PC-3 (cell line): ENCODE results near the gene VGLL3. TPM values are rescaled to one million over a fixed set of nuclear protein-coding genes. Genes with fewer than 3 reads are reported as not detected.

ENCODE experiments used
- ATAC-seq: fragments of 200-7000 bp; cut with Tn5 transposase; 2 replicates; pipeline ENCODE4 v1.9.1; 2020; ENCODE audit warnings: mild to moderate bottlenecking, moderate library complexity
- BruUV-seq: library from RNA; stranded (reverse); fragments of 400-500 nt; replicated peaks from 2 replicates; lab custom pipeline; 2021; lab: Mats Ljungman, UMichigan
- CTCF ChIA-PET: fragments of 300-600 bp; sonication (Branson Sonifier 250); formaldehyde crosslinking; loops from one replicate; lab custom pipeline; 2022; ENCODE audit warnings: antibody characterized with exemption; lab: Charles Lee
- POLR2A ChIA-PET: fragments of 300-600 bp; sonication (Branson Sonifier 250); formaldehyde crosslinking; loops from one replicate; lab custom pipeline; 2022; ENCODE audit warnings: antibody characterized with exemption; ENCODE audit not compliant: unreplicated experiment; lab: Charles Lee
- DNase-seq: peaks from one replicate; pipeline ENCODE4 v3.0.0-alpha.2; 2015
- H2AFZ ChIP-seq: fragments of 300-600 bp; sonication (generic); 2 replicates; pipeline ENCODE4 v1.6.0; 2016; ENCODE audit warnings: antibody characterized with exemption, low read length
- H3F3A ChIP-seq: fragments of 300-600 bp; sonication (generic); one replicate; pipeline ENCODE4 v1.6.0; 2017; ENCODE audit warnings: antibody characterized with exemption, low read length, control low read depth, mild to moderate bottlenecking; ENCODE audit not compliant: unreplicated experiment
- H3K27ac ChIP-seq: fragments of 300-600 bp; sonication (generic); 2 replicates; pipeline ENCODE4 v1.5.1; 2016; ENCODE audit warnings: mild to moderate bottlenecking, low read length
- H3K27me3 ChIP-seq: fragments of 300-600 bp; sonication (generic); 2 replicates; pipeline ENCODE4 v1.6.1; 2016; ENCODE audit warnings: low read length, mixed read lengths
- H3K36me3 ChIP-seq: fragments of 300-600 bp; sonication (generic); 2 replicates; pipeline ENCODE4 v1.6.1; 2016; ENCODE audit warnings: low read depth, mixed run types, low read length, mixed read lengths
- H3K4me1 ChIP-seq: fragments of 300-600 bp; sonication (generic); 2 replicates; pipeline ENCODE4 v1.5.1; 2016; ENCODE audit warnings: low read length; ENCODE audit not compliant: insufficient read depth
- H3K4me2 ChIP-seq: fragments of 300-600 bp; sonication (generic); 2 replicates; pipeline ENCODE4 v1.6.0; 2016; ENCODE audit warnings: low read length
- H3K4me3 ChIP-seq: fragments of 300-600 bp; sonication (generic); 2 replicates; pipeline ENCODE4 v1.5.1; 2016; ENCODE audit warnings: mild to moderate bottlenecking, low read length, mixed read lengths
- H3K79me2 ChIP-seq: fragments of 300-600 bp; sonication (generic); 2 replicates; pipeline ENCODE4 v1.6.1; 2017; ENCODE audit warnings: low read length, mixed read lengths
- H3K9ac ChIP-seq: fragments of 300-600 bp; sonication (generic); 2 replicates; pipeline ENCODE4 v1.6.0; 2016; ENCODE audit warnings: mild to moderate bottlenecking, low read length
- H3K9me2 ChIP-seq: fragments of 300-600 bp; sonication (generic); replicated peaks from 2 replicates; pipeline ENCODE4 v1.6.1; 2016; ENCODE audit warnings: mixed run types, low read length, mixed read lengths
- H3K9me3 ChIP-seq: fragments of 300-600 bp; sonication (generic); 2 replicates; pipeline ENCODE4 v1.6.1; 2016; ENCODE audit warnings: low read length, mixed read lengths
- H4K20me1 ChIP-seq: fragments of 300-600 bp; sonication (generic); 2 replicates; pipeline ENCODE4 v1.6.1; 2016; ENCODE audit warnings: low read length, mixed read lengths
- EZH2 ChIP-seq: fragments of 300-600 bp; sonication (generic); IDR thresholded peaks from one replicate; pipeline ENCODE4 v1.6.1; 2017; ENCODE audit warnings: antibody characterized with exemption, mild to moderate bottlenecking, low read length; ENCODE audit not compliant: unreplicated experiment
- EZH2phosphoT487 ChIP-seq: fragments of 300-600 bp; sonication (generic); IDR thresholded peaks from 2 replicates; pipeline ENCODE4 v1.6.1; 2018; ENCODE audit warnings: mild to moderate bottlenecking, antibody characterized with exemption, low read length, borderline replicate concordance
- intact Hi-C: fragments of 100-400 bp; cut with micrococcal nuclease; formaldehyde crosslinking; loops from 2 replicates; pipeline ENCODE4 v1.9.0; 2023
- total RNA-seq: library from RNA; depleted of rRNA; stranded (reverse); fragments of >200 nt; gene quantifications from 2 replicates; pipeline ENCODE4 v1.2.3, GENCODE V29; 2014; rRNA removed
- TF ChIP-seq, protein P1 (sequence below): fragments of 300-600 bp; sonication (generic); conservative IDR thresholded peaks from 2 replicates; pipeline ENCODE4 v1.5.1; 2017; ENCODE audit warnings: antibody characterized with exemption, low read depth, mild to moderate bottlenecking, low read length

Gene VGLL3
- total RNA-seq, 1 experiment from 2014 or later: 1.3 TPM

GRCh38 chr3:86890741-86891396 lies 100.1 kb downstream of the VGLL3 start:
- H3K27me3 ChIP-seq: no peaks in the 10 kb centered on the region
- no TSS peak for BruUV-seq
- CTCF ChIA-PET: no interaction called here

More at GRCh38 chr3:86890741-86891396, 100.1 kb downstream of the VGLL3 start:
- POLR2A ChIA-PET: no interaction called here
- peaks cover 8% of the 10 kb centered on the region for H3K4me1 ChIP-seq
- no peaks in the 10 kb centered on the region for H3K9me3 ChIP-seq
- no peak overlapping the region for H3K27ac ChIP-seq
- H3K36me3 ChIP-seq: no peaks in the 10 kb centered on the region
- no peaks in the 10 kb centered on the region for H4K20me1 ChIP-seq
- intact Hi-C loops: no loop called here
- no peak overlapping the region for H3K4me3 ChIP-seq
- H3K79me2 ChIP-seq: no peaks in the 10 kb centered on the region
- TF ChIP-seq EZH2phosphoT487 (no peak), EZH2 (no peak)
- TF ChIP-seq, protein P1, sequence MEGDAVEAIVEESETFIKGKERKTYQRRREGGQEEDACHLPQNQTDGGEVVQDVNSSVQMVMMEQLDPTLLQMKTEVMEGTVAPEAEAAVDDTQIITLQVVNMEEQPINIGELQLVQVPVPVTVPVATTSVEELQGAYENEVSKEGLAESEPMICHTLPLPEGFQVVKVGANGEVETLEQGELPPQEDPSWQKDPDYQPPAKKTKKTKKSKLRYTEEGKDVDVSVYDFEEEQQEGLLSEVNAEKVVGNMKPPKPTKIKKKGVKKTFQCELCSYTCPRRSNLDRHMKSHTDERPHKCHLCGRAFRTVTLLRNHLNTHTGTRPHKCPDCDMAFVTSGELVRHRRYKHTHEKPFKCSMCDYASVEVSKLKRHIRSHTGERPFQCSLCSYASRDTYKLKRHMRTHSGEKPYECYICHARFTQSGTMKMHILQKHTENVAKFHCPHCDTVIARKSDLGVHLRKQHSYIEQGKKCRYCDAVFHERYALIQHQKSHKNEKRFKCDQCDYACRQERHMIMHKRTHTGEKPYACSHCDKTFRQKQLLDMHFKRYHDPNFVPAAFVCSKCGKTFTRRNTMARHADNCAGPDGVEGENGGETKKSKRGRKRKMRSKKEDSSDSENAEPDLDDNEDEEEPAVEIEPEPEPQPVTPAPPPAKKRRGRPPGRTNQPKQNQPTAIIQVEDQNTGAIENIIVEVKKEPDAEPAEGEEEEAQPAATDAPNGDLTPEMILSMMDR: no peak
- no peak for DNase-seq
- no peak for ATAC-seq
- no peaks in the 10 kb centered on the region for H3F3A ChIP-seq
- no peak overlapping the region for H2AFZ ChIP-seq
- H3K9me2 ChIP-seq: no peaks in the 10 kb centered on the region
- no peak overlapping the region for H3K4me2 ChIP-seq
- H3K9ac ChIP-seq: no peak overlapping the region

Other genes with a start within 250 kb of the VGLL3 start
- 40.1 and 49.4 TPM in 2 replicates for gene CHMP2B, start 236.2 kb upstream of the VGLL3 start, total RNA-seq